ENCODE results near the gene IL34. TPM values are rescaled to one million over a fixed set of nuclear protein-coding genes. Genes with fewer than 3 reads are reported as not detected.

IL34 gene
- not detected for polyA plus RNA-seq (2012; ENCODE audit: missing spikeins)

DNA sequence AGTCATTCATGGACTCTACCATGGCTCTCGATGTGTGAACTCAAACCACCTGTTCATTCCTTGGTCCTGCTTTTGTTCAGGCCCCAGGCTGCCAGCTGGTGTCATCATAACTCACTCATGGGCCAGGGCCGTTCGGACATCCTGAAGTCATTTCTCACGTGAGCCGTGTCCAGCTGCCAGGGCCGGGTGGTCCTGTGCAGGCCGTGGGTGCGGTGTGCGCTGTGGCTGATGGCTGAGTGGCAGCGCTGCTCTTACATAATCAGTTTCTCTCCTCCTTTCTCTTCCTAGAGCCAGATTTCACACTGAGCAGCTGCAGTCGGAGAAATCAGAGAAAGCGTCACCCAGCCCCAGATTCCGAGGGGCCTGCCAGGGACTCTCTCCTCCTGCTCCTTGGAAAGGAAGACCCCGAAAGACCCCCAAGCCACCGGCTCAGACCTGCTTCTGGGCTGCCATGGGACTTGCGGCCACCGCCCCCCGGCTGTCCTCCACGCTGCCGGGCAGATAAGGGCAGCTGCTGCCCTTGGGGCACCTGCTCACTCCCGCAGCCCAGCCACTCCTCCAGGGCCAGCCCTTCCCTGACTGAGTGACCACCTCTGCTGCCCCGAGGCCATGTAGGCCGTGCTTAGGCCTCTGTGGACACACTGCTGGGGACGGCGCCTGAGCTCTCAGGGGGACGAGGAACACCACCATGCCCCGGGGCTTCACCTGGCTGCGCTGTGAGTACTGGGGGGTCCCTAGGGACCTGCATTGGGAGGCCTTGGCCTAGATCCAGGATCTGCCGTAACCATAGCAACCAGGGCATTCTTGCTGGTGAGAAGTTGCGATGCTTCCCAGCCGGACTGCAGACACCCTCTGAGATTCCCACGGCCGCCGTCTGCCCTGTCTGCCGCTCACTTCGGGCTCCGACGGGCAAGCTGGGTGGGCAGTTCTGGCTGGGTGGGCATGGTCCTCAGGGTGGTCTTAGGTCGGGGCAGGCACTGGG, at the start of gene IL34:
IL34 (plus strand) TSS at position 300 of the 982 bp plus-strand sequence; CDS start at position 689, 389 bp downstream.
- no peak for TF ChIP-seq TAF1 (IDR thresholded peaks at IDR 0.05; ENCODE audit: borderline replicate concordance, low read depth, low read length)
- TF ChIP-seq POLR2AphosphoS5 (IDR thresholded peaks at IDR 0.05; ENCODE audit: low read depth, low read length) = no peak
- TF ChIP-seq POLR2A (IDR thresholded peaks at IDR 0.05; ENCODE audit: low read depth, low read length) = no peak
- no peak for FAIRE-seq

DNA sequence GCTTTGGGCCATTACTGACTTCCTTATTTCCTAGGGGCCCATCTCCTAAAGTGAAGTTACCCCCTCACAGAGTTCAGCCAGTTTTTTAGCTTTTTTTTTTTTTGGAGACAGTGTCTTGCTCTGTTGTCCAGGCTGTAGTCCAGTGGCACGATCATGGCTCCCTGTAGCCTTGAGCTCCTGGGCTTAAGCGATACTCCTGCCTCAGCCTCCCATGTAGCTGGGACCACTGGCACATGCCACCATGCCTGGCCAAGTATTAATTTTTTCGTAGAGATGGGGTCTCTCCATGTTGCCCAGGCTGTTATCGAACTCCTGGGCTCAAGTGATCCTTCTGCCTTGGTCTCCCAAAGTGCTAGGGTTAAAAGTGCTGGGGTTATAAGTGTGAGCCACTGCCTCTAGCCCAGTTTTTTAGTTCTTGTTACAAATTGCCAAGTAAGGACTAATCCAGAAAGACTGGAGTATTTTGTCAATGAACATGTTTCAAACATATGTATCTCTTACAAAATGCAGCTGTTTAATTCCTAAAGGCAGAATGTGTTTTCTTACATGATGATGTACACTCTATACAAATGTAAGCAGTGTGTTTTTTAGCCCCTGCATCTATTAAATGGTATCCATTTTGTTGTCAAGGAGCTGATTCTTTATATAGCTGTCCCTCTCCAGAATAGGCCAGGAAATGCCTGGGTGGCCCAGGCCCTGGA, 49.1 kb upstream of the IL34 start:
- no peak for TF ChIP-seq POLR2A (IDR thresholded peaks at IDR 0.05; ENCODE audit: low read depth, low read length)
- TF ChIP-seq POLR2AphosphoS5 (IDR thresholded peaks at IDR 0.05; ENCODE audit: low read depth, low read length) = no peak
- no peak for TF ChIP-seq TAF1 (IDR thresholded peaks at IDR 0.05; ENCODE audit: borderline replicate concordance, low read depth, low read length)
- DNase-seq (ENCODE audit: insufficient read length) (no peak), FAIRE-seq (no peak)

More for the DNA sequence above, at the start of gene IL34:
- no peak for DNase-seq (ENCODE audit: insufficient read length)

DNA sequence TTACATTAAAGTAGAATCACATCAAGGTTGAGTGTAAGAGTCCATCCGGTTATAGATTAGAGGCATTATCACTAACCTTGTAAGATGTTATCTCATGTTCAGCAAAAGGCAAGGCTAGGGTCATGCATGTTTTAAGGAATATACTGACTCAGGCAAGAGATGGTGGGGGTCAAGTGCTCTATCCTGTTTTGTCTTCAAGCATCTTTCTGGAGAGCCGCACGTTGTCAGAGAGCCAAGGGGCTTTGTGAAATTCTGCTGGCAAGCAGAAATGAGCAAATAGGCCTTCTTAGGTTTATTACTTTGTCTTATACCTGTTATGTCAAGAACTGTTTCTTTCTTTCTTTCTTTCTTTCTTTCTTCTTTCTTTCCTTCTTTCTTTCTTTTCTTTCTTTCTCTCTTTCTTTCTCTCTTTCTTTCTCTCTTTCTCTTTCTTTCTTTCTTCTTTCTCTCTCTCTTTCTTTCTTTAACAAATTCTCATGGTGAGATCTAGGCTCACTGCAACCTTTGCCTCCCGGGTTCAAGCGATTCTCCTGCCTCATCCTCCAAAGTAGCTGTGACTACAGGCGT, 47.3 kb upstream of the IL34 start:
- FAIRE-seq = no peak
- no peak for DNase-seq (ENCODE audit: insufficient read length)
- TF ChIP-seq POLR2AphosphoS5 (IDR thresholded peaks at IDR 0.05; ENCODE audit: low read depth, low read length) (no peak), TAF1 (IDR thresholded peaks at IDR 0.05; ENCODE audit: borderline replicate concordance, low read depth, low read length) (no peak), POLR2A (IDR thresholded peaks at IDR 0.05; ENCODE audit: low read depth, low read length) (no peak)

DNA sequence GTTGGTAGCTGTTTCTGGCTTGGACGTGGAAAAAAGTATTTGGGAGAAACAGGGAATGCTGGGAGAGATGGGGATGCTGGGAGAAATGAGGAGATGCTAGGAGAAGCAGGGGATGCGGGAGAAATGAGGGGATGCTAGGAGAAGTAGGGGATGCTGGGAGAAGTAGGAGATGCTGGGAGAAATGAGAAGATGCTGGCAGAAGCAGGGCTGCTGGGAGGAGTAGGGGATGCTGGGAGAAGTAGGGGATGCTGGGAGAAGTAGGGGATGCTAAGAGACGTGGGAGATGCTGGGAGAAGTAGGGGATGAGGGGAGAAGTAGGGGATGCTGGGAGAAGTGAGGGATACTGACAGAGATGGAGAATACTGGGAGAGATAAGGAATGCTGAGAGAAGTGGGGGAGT, 45.6 kb upstream of the IL34 start:
- TF ChIP-seq POLR2AphosphoS5 (IDR thresholded peaks at IDR 0.05; ENCODE audit: low read depth, low read length) (no peak), TAF1 (IDR thresholded peaks at IDR 0.05; ENCODE audit: borderline replicate concordance, low read depth, low read length) (no peak), POLR2A (IDR thresholded peaks at IDR 0.05; ENCODE audit: low read depth, low read length) (no peak)
- FAIRE-seq = no peak
- no peak for DNase-seq (ENCODE audit: insufficient read length)

DNA sequence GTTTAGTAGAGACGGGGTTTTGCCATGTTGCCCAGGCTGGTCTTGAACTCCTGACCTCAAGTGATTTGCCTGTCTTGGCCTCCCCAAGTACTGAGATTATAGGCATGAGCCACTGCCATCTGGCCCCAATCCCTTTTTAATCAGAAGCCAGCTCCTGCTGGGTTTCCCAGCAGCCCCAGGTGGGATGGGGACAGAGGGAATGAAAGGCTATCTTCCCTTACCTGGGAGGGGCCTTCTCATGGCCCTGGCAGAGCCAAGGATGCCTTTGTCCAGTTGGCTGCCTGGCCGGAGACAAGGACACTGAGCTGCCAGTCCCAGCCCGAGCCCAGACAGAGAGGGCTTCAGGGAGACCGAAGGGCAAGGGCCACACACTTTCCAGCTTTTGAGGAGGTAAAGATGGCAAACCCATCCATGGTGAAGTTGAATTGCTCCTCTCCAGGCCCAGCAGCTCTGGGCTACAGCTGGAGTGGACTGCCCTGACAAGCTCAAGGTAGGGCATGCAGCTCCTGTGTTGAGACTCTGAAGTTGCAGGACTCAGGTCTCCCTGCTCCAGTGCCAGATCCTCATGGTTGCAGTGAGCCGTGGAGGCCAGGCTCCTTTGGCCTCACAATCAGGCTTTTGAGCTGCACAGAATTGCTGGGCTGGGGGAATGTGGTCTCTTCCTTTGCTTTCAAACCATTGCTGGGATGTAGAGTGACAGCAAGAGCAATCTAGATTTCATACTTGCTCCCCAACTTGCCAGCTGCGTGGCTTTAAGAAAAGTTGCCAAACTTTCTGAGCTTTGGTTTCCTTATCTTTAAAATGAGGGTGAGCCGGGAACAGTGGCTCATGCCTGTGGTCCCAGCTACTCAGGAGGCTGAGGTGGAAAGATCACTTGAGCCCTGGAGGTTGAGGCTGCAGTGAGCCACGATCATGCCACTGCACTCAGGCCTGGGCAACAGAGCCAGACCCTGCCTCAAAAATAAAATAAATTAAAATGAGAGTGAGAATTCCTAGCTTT, 44.5 kb upstream of the IL34 start:
- no peak for TF ChIP-seq POLR2AphosphoS5 (IDR thresholded peaks at IDR 0.05; ENCODE audit: low read depth, low read length)
- no peak for TF ChIP-seq POLR2A (IDR thresholded peaks at IDR 0.05; ENCODE audit: low read depth, low read length)
- no peak for TF ChIP-seq TAF1 (IDR thresholded peaks at IDR 0.05; ENCODE audit: borderline replicate concordance, low read depth, low read length)
- DNase-seq (ENCODE audit: insufficient read length) (no peak), FAIRE-seq (no peak)

DNA sequence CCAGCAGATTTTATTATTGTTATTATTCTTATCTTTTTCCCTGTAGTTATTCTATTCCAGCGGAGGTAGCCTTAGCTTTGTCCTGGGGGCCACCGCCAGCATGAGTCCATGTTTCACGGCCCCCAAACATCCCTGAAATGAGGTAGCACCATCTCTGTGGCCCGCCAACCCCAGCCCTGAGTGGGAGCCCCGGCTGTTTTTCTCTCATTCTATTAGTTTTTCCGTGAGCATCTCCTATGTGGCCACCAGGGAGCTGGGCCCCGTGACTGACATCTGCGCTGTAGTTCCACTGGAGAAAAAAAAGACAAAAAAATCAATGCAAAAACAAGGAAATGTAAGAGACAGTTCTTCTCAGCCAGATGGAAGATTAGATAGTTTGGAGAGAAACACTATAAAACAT, 43.5 kb upstream of the IL34 start:
- no peak for FAIRE-seq
- TF ChIP-seq POLR2AphosphoS5 (IDR thresholded peaks at IDR 0.05; ENCODE audit: low read depth, low read length) (no peak), TAF1 (IDR thresholded peaks at IDR 0.05; ENCODE audit: borderline replicate concordance, low read depth, low read length) (no peak), POLR2A (IDR thresholded peaks at IDR 0.05; ENCODE audit: low read depth, low read length) (no peak)
- no peak for DNase-seq (ENCODE audit: insufficient read length)

DNA sequence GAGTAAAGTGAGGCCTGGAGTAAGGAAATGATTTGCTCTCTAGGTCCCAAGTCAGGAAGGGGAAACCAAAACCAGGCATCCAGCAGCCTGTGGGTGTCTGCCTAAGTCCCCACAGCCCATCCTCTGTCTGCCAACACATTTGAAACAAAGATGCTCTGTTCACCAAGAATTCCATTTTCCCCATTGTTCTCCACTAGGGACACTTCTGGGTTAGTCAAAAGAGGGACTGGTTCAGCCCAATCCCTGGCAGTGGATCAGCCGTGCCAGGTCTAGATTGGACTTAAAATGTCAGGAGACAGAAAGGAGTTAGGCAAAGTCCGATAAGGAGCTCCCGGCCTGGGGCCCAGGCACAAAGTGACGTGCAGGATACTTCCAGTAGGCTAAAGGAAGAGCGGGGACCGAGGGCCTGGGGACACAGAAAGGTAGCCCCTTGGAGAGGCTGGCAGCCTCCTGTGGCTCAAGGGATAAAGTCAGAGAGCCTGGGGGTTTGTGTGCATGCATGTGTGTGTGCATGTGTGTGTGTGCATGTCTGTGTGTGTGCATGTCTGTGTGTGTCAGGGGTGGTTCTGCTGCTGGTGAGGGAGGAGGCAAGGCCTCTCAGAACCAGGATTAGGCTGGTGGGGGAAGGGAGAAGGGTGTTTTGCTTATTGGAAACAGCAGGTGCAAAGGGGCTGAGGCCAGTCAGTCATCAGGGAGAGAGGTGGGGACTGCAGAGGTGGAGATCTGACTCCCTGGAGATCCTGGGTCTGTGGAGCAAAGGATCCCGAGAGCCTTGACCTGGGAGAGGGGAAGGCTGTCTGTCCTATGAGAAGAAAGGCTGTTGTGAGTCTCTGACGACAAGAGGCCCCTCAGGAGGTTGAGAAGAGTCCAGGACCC, 41.7 kb upstream of the IL34 start:
- FAIRE-seq = no peak
- no peak for DNase-seq (ENCODE audit: insufficient read length)
- no peak for TF ChIP-seq POLR2AphosphoS5 (IDR thresholded peaks at IDR 0.05; ENCODE audit: low read depth, low read length)
- no peak for TF ChIP-seq POLR2A (IDR thresholded peaks at IDR 0.05; ENCODE audit: low read depth, low read length)
- no peak for TF ChIP-seq TAF1 (IDR thresholded peaks at IDR 0.05; ENCODE audit: borderline replicate concordance, low read depth, low read length)

DNA sequence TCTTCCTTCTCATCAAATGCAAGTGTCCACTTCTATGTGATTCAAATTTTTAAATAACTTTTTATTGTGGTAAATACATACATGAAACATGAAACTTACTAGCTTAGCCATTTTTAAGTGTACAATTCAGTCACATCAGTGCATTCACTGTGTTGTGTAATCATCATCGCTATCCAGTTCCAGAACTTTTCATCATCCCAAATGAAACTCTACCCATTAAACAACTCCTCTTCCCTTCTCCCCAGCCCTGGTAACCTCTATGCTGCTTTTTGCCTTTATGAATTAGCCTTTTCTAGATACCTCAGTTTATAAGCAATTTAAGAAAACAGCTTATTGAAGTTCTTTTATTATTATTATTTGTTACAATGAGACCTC, 41.1 kb upstream of the IL34 start:
- TF ChIP-seq TAF1 (IDR thresholded peaks at IDR 0.05; ENCODE audit: borderline replicate concordance, low read depth, low read length) (no peak), POLR2AphosphoS5 (IDR thresholded peaks at IDR 0.05; ENCODE audit: low read depth, low read length) (no peak), POLR2A (IDR thresholded peaks at IDR 0.05; ENCODE audit: low read depth, low read length) (no peak)
- DNase-seq (ENCODE audit: insufficient read length) (no peak), FAIRE-seq (no peak)

DNA sequence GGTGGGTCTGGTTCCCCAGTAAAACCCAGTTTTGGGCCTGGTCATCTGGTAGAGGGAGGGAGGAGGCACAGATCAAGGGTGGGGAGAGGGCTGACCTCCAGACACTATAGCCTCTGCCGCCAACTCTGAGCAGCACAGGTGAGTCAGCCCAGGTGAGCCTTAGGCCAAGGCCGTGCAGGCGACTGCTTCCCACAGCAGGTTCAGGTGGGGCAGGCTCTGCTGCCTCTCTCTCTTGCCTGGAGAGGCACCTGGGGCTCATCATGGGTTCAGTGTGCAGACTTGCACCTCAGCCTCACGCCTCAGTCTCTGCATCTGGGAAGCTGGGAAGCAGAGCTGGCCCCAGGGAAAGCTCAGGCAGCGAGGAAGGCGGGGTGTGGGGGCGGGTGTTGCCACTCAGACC, 37.8 kb upstream of the IL34 start:
- TF ChIP-seq POLR2AphosphoS5 (IDR thresholded peaks at IDR 0.05; ENCODE audit: low read depth, low read length) = no peak
- TF ChIP-seq POLR2A (IDR thresholded peaks at IDR 0.05; ENCODE audit: low read depth, low read length) = no peak
- TF ChIP-seq TAF1 (IDR thresholded peaks at IDR 0.05; ENCODE audit: borderline replicate concordance, low read depth, low read length) = no peak
- FAIRE-seq = no peak
- DNase-seq (ENCODE audit: insufficient read length) = no peak
